ENCODE results near the gene HYI. TPM values are rescaled to one million over a fixed set of nuclear protein-coding genes. Genes with fewer than 3 reads are reported as not detected.

The HYI gene
- total and polyA plus RNA-seq, 2 donors (not counting 1 experiment from before 2014, with no cell fraction given) = 26.3 to 36.5 TPM

DNA sequence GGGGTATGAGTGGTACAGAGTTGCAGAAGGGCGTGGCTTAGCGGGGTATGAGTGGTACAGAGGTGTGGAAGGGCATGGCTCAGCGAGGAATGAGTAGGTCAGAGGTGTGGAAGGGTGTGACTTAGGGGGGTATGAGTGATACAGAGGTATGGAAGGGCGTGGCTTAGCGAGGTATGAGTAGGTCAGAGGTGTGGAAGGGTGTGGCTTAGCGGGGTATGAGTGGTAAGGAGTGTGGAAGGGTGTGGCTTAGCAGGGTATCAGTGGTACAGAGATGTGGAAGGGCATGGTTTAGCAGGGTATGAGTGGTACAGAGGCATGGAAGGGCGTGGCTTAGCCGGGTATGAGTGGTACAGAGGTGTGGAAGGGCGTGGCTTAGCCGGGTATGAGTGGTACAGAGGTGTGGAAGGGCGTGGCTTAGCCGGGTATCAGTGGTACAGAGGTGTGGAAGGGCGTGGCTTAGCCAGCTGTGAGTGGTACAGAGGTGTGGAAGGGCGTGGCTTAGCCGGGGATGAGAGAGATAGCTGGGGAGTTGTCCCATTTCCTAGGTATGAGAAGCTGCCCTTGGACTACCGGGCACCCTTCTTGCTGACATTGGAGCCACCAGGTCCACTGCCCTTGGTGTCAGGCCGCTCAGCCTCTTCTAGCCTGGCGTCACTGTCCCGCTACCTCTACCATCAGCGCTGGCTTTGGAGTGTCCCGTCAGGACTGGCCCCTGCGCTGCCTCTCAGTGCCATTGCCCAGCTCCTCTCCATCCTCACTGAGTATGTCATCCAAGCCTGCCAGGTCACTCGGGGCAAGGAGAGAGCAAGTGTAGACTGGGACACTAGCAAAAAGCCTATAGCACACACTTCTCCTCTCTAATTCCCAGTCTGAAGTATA is 29.8 kb downstream of the HYI start:
- Histone ChIP-seq H3K4me2 (ENCODE audit: extremely low read depth, insufficient read depth, low read length) (no peak overlapping the region), H3K36me3 (ENCODE audit: control insufficient read depth, insufficient read depth, low read length) (peaks cover 59% of the 10 kb centered on the region), H2AFZ (ENCODE audit: low read length) (no peak overlapping the region), H3K79me2 (ENCODE audit: control insufficient read depth, insufficient read depth, low read length) (no peaks in the 10 kb centered on the region), H3K9ac (ENCODE audit: insufficient read depth, low read length) (no peak overlapping the region), H3K4me3 (replicated peaks in 1 of 4; ENCODE audit: control extremely low read depth in 1 of 4, insufficient read depth in 1 of 4, low read depth in 3 of 4, low read length in 4 of 4) (no peak overlapping the region), H3K9me3 (ENCODE audit: control insufficient read depth, insufficient read depth, low read depth, low read length) (no peaks in the 10 kb centered on the region), H4K20me1 (ENCODE audit: control insufficient read depth, extremely low read depth, insufficient read depth, low read length) (no peaks in the 10 kb centered on the region), H3K27me3 (ENCODE audit: control insufficient read depth, insufficient read depth, low read length) (no peaks in the 10 kb centered on the region), H3K27ac (ENCODE audit: insufficient read depth, low read length) (no peak overlapping the region), H3K4me1 (ENCODE audit: control insufficient read depth, extremely low read depth, insufficient read depth, low read length) (no peaks in the 10 kb centered on the region)
- DNase-seq (ENCODE audit: low read depth in 2 of 2) = no peak
- no peak for TF ChIP-seq CTCF (conservative IDR thresholded peaks at IDR 0.05 in 1 of 2, IDR thresholded peaks at IDR 0.05 in 1 of 2; ENCODE audit: low read depth in 1 of 2, low read length in 2 of 2)
- no peak for TF ChIP-seq EZH2 (IDR thresholded peaks at IDR 0.05; ENCODE audit: low read length, missing control alignments)

DNA sequence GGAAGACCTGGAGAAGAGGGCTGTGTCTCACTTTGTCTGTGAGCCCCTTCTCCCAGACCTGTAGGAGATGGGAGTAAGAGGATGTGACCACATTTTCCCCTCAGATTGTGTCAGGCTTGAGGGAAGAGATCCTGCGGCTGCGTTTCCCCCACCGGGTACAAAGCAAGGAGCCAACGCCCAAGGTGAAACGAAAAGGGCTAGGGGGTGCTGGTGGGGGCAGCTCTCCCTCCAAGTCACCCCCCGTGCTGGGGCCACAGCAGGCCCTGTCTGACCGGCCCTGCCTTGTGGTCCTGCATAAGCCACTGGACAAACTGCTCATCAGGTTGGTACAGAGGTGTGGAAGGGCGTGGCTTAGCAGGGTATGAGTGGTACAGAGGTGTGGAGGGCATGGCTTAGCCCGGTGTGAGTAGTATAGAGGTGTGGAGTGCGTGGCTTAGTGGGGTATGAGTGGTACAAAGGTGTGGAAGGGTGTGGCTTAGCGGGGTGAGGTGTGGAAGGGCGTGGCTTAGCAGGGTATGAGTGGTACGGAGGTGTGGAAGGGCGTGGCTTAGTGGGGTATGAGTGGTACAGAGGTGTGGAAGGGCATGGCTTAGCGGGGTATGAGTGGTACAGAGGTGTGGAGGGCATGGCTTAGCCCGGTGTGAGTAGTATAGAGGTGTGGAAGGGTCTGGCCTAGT is 30.6 kb downstream of the HYI start:
- no peak overlapping the region for H3K4me3 ChIP-seq (replicated peaks in 1 of 4; ENCODE audit: control extremely low read depth in 1 of 4, insufficient read depth in 1 of 4, low read depth in 3 of 4, low read length in 4 of 4)
- no peaks in the 10 kb centered on the region for H3K4me1 ChIP-seq (ENCODE audit: control insufficient read depth, extremely low read depth, insufficient read depth, low read length)
- no peaks in the 10 kb centered on the region for H3K27me3 ChIP-seq (ENCODE audit: control insufficient read depth, insufficient read depth, low read length)
- H2AFZ ChIP-seq (ENCODE audit: low read length) = no peak overlapping the region
- H3K4me2 ChIP-seq (ENCODE audit: extremely low read depth, insufficient read depth, low read length) = no peak overlapping the region
- no peak overlapping the region for H3K27ac ChIP-seq (ENCODE audit: insufficient read depth, low read length)
- no peaks in the 10 kb centered on the region for H3K79me2 ChIP-seq (ENCODE audit: control insufficient read depth, insufficient read depth, low read length)
- peaks cover 56% of the 10 kb centered on the region for H3K36me3 ChIP-seq (ENCODE audit: control insufficient read depth, insufficient read depth, low read length)
- no peak for DNase-seq (ENCODE audit: low read depth in 2 of 2)
- H3K9me3 ChIP-seq (ENCODE audit: control insufficient read depth, insufficient read depth, low read depth, low read length) = no peaks in the 10 kb centered on the region
- no peak overlapping the region for H3K9ac ChIP-seq (ENCODE audit: insufficient read depth, low read length)
- H4K20me1 ChIP-seq (ENCODE audit: control insufficient read depth, extremely low read depth, insufficient read depth, low read length) = no peaks in the 10 kb centered on the region
- no peak for TF ChIP-seq EZH2 (IDR thresholded peaks at IDR 0.05; ENCODE audit: low read length, missing control alignments)
- TF ChIP-seq CTCF (conservative IDR thresholded peaks at IDR 0.05 in 1 of 2, IDR thresholded peaks at IDR 0.05 in 1 of 2; ENCODE audit: low read depth in 1 of 2, low read length in 2 of 2) = no peak

DNA sequence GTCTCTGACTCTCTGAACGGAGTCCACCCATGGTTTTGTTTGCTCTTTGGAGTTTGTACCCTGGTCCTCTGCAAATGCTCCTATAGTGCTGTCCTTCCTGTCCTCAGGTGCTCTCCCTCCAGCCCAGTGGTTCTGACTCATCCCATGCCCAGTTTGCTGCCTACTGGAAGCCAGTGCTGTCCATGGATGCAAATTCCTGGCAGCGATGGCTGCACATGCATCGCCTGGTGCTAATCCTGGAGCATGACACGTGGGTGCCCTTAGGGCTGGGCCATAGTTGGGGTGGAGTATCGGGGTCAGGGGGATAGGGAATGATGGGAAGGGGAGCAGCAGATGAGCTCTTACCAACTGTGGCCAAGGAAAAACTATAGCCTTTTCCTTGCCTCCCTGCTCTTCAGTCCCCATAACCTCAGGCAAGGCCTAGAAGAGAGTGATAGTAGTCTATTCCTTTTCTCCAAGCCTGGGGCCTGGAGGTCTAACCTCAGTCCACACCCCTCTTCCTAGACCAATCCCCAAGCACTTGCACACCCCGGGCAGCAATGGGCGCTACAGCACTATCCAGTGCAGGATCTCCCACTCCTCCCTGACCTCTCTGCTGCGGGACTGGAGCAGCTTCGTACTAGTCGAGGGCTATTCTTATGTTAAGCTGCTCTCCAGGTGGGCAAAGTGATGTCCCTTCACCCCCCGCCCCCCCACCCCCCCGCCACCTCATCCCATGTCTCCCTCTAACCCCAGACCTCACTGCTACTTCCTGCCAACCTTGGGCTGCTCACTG is 31.6 kb downstream of the HYI start:
- no peak for DNase-seq (ENCODE audit: low read depth in 2 of 2)

More for the DNA sequence above, 31.6 kb downstream of the HYI start:
- Histone ChIP-seq H3K9me3 (ENCODE audit: control insufficient read depth, insufficient read depth, low read depth, low read length) (no peaks in the 10 kb centered on the region), H3K27ac (ENCODE audit: insufficient read depth, low read length) (no peak overlapping the region), H2AFZ (ENCODE audit: low read length) (no peak overlapping the region), H3K27me3 (ENCODE audit: control insufficient read depth, insufficient read depth, low read length) (no peaks in the 10 kb centered on the region), H3K4me2 (ENCODE audit: extremely low read depth, insufficient read depth, low read length) (no peak overlapping the region), H3K9ac (ENCODE audit: insufficient read depth, low read length) (no peak overlapping the region), H3K4me1 (ENCODE audit: control insufficient read depth, extremely low read depth, insufficient read depth, low read length) (no peaks in the 10 kb centered on the region), H3K36me3 (ENCODE audit: control insufficient read depth, insufficient read depth, low read length) (peaks cover 48% of the 10 kb centered on the region), H3K4me3 (replicated peaks in 1 of 4; ENCODE audit: control extremely low read depth in 1 of 4, insufficient read depth in 1 of 4, low read depth in 3 of 4, low read length in 4 of 4) (no peak overlapping the region), H4K20me1 (ENCODE audit: control insufficient read depth, extremely low read depth, insufficient read depth, low read length) (no peaks in the 10 kb centered on the region), H3K79me2 (ENCODE audit: control insufficient read depth, insufficient read depth, low read length) (no peaks in the 10 kb centered on the region)
- TF ChIP-seq CTCF (conservative IDR thresholded peaks at IDR 0.05 in 1 of 2, IDR thresholded peaks at IDR 0.05 in 1 of 2; ENCODE audit: low read depth in 1 of 2, low read length in 2 of 2) (no peak), EZH2 (IDR thresholded peaks at IDR 0.05; ENCODE audit: low read length, missing control alignments) (no peak)
